WTC11 (cell line): ENCODE results near the gene CXCL8. TPM values are rescaled to one million over a fixed set of nuclear protein-coding genes. Genes with fewer than 3 reads are reported as not detected.

Experiments used
- ATAC-seq: fragments of 200-7000 bp; cut with Tn5 transposase; 2 replicates; pipeline ENCODE4 v1.10.0; 2021; ENCODE audit warnings: mild to moderate bottlenecking, moderate library complexity
- CTCF ChIA-PET: fragments of 300-600 bp; sonication (Branson Sonifier 250); formaldehyde crosslinking; loops from one replicate; lab custom pipeline; 2021; ENCODE audit warnings: antibody characterized with exemption; lab: Charles Lee
- POLR2A ChIA-PET: fragments of 350-600 bp; sonication (Branson Sonifier 250); formaldehyde crosslinking; loops from one replicate; lab custom pipeline; 2021; ENCODE audit warnings: antibody characterized with exemption; lab: Charles Lee
- DNase-seq: peaks from one replicate; pipeline ENCODE4 v3.0.0; 2021; ENCODE audit warnings: low spot score
- H3K27ac Mint-ChIP-seq: 2 replicates; pipeline ENCODE4 v1.8.0; 2021; ENCODE audit warnings: mixed read lengths
- H3K27me3 Mint-ChIP-seq: 2 replicates; pipeline ENCODE4 v1.8.0; 2021; ENCODE audit warnings: low read depth, mild to moderate bottlenecking, moderate library complexity, mixed read lengths
- H3K36me3 Mint-ChIP-seq: 2 replicates; pipeline ENCODE4 v1.8.0; 2021; ENCODE audit warnings: mixed read lengths
- H3K4me1 Mint-ChIP-seq: 2 replicates; pipeline ENCODE4 v1.8.0; 2022; ENCODE audit warnings: mixed read lengths
- H3K4me3 Mint-ChIP-seq: 2 replicates; pipeline ENCODE4 v1.8.0; 2021; ENCODE audit warnings: mild to moderate bottlenecking, moderate library complexity, mixed read lengths
- H3K9me3 Mint-ChIP-seq: 2 replicates; pipeline ENCODE4 v1.8.0; 2021; ENCODE audit warnings: mixed read lengths
- FOXP1 ChIP-seq: sonication (generic); formaldehyde crosslinking; IDR thresholded peaks from 2 replicates; pipeline ENCODE4 v1.8.0; 2022; ENCODE audit warnings: missing genetic modification reagents, mild to moderate bottlenecking, moderate library complexity, borderline replicate concordance
- GRHL2 ChIP-seq: fragments of 250-450 bp; sonication (Bioruptor Pico); IDR thresholded peaks from 2 replicates; pipeline ENCODE4 v1.8.0; 2022; ENCODE audit warnings: mild to moderate bottlenecking, moderate library complexity; ENCODE audit not compliant: insufficient replicate concordance, severe bottlenecking
- NFYB ChIP-seq: sonication (generic); formaldehyde crosslinking; conservative IDR thresholded peaks from 2 replicates; pipeline ENCODE4 v1.8.0; 2022; ENCODE audit warnings: low read depth, missing genetic modification reagents
- NR2C2 ChIP-seq: sonication (generic); formaldehyde crosslinking; IDR thresholded peaks from 2 replicates; pipeline ENCODE4 v1.8.0; 2022; ENCODE audit warnings: mild to moderate bottlenecking, missing genetic modification reagents
- SMAD3 ChIP-seq: sonication (generic); formaldehyde crosslinking; IDR thresholded peaks from 2 replicates; pipeline ENCODE4 v1.8.0; 2022; ENCODE audit warnings: missing genetic modification reagents, mild to moderate bottlenecking, borderline replicate concordance
- TCF7 ChIP-seq: sonication (generic); formaldehyde crosslinking; IDR thresholded peaks from 2 replicates; pipeline ENCODE4 v1.8.0; 2022; ENCODE audit warnings: mild to moderate bottlenecking, low read depth, missing genetic modification reagents, moderate library complexity
- ZNF138 ChIP-seq: sonication (generic); formaldehyde crosslinking; conservative IDR thresholded peaks from 2 replicates; pipeline ENCODE4 v1.8.1; 2022; ENCODE audit warnings: mild to moderate bottlenecking, moderate library complexity, missing genetic modification reagents
- ZNF671 ChIP-seq: fragments of 250-450 bp; sonication (Bioruptor Pico); IDR thresholded peaks from 2 replicates; pipeline ENCODE4 v1.8.0; 2021; ENCODE audit warnings: mild to moderate bottlenecking
- total RNA-seq: library from RNA; stranded (reverse); gene quantifications from 3 replicates; pipeline ENCODE4 v1.2.3, GENCODE V29; 2021
- TF ChIP-seq, protein P1 (sequence below): sonication (generic); formaldehyde crosslinking; IDR thresholded peaks from 2 replicates; pipeline ENCODE4 v1.8.1; 2022; ENCODE audit warnings: missing genetic modification reagents, borderline replicate concordance
- TF ChIP-seq, protein P2 (sequence below): fragments of 250-450 bp; sonication (Bioruptor Pico); IDR thresholded peaks from 2 replicates; pipeline ENCODE4 v2.1.2; 2022; ENCODE audit warnings: mild to moderate bottlenecking, moderate library complexity
- TF ChIP-seq, protein P3 (sequence below): fragments of 250-450 bp; sonication (Bioruptor Pico); conservative IDR thresholded peaks from 2 replicates; pipeline ENCODE4 v1.9.0; 2021; ENCODE audit warnings: mild to moderate bottlenecking
- TF ChIP-seq, protein P4 (sequence below): fragments of 250-450 bp; sonication (Bioruptor Pico); IDR thresholded peaks from 2 replicates; pipeline ENCODE4 v1.9.0; 2021; ENCODE audit warnings: mild to moderate bottlenecking
- TF ChIP-seq, protein P5 (sequence below): sonication (generic); formaldehyde crosslinking; IDR thresholded peaks from 2 replicates; pipeline ENCODE4 v1.8.0; 2022; ENCODE audit warnings: mild to moderate bottlenecking, missing genetic modification reagents
- TF ChIP-seq, protein P6 (sequence below): sonication (generic); formaldehyde crosslinking; IDR thresholded peaks from 2 replicates; pipeline ENCODE4 v1.8.1; 2023; ENCODE audit warnings: mild to moderate bottlenecking, missing genetic modification reagents
- TF ChIP-seq, protein P7 (sequence below): sonication (generic); formaldehyde crosslinking; IDR thresholded peaks from 2 replicates; pipeline ENCODE4 v1.8.0; 2023; ENCODE audit warnings: mild to moderate bottlenecking, missing genetic modification reagents
- TF ChIP-seq, protein P8 (sequence below): sonication (generic); formaldehyde crosslinking; IDR thresholded peaks from 2 replicates; pipeline ENCODE4 v1.8.1; 2023; ENCODE audit warnings: mild to moderate bottlenecking, missing genetic modification reagents

The CXCL8 gene
- total RNA-seq, 1 experiment from 2014 or later, result not detected

DNA sequence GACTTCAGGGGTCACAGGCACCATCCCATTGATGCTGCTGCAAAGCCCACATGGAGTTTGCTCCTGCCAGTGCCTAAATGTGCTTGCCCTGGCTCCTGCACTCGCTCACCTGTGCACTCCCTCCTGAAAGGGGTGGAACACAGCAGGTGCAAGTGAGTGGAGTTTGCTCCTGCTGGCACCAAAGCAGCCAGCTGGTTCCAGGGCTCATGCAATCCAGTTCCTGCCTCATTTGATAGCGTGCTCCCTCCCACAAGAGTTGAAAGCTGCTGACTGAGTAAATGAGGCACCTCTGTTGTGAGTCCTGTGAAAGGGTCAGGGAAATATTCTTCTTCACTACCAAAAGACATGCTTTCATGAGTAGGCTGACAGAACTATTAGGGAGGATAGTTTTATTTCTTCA lies 30.5 kb downstream of the CXCL8 start:
- no peak overlapping the region for H3K27ac Mint-ChIP-seq
- CTCF ChIA-PET, result interaction anchor here (1.4 to 1.7 kb wide), 2 partner anchors 197 to 364 kb away, joined by 4 to 5 read pairs; no protein-coding TSS in a partner anchor

More for the DNA sequence above, 30.5 kb downstream of the CXCL8 start:
- ATAC-seq (no peak), DNase-seq (no peak)
- Mint-ChIP-seq H3K9me3 (peaks cover 6% of the 10 kb centered on the region; the same call in 1 of the 2 replicates), H3K4me3 (no peak overlapping the region), H3K4me1 (0 out of 2 replicates have a peak, but pooled peaks cover 3% of the 10 kb centered on the region), H3K27me3 (no peaks in the 10 kb centered on the region; the same call in 1 of the 2 replicates), H3K36me3 (no peaks in the 10 kb centered on the region)
- TF ChIP-seq GRHL2 (CRISPR knock-in tag) (no peak), NFYB (CRISPR knock-in tag) (no peak), ZNF138 (CRISPR knock-in tag) (no peak), FOXP1 (no peak), TCF7 (CRISPR knock-in tag) (no peak), SMAD3 (CRISPR knock-in tag) (no peak), ZNF671 (CRISPR knock-in tag) (no peak), NR2C2 (CRISPR knock-in tag) (no peak)
- TF ChIP-seq, protein P1, sequence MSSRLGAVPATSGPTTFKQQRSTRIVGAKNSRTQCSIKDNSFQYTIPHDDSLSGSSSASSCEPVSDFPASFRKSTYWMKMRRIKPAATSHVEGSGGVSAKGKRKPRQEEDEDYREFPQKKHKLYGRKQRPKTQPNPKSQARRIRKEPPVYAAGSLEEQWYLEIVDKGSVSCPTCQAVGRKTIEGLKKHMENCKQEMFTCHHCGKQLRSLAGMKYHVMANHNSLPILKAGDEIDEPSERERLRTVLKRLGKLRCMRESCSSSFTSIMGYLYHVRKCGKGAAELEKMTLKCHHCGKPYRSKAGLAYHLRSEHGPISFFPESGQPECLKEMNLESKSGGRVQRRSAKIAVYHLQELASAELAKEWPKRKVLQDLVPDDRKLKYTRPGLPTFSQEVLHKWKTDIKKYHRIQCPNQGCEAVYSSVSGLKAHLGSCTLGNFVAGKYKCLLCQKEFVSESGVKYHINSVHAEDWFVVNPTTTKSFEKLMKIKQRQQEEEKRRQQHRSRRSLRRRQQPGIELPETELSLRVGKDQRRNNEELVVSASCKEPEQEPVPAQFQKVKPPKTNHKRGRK (CRISPR knock-in tag), result no peak
- TF ChIP-seq, protein P2, sequence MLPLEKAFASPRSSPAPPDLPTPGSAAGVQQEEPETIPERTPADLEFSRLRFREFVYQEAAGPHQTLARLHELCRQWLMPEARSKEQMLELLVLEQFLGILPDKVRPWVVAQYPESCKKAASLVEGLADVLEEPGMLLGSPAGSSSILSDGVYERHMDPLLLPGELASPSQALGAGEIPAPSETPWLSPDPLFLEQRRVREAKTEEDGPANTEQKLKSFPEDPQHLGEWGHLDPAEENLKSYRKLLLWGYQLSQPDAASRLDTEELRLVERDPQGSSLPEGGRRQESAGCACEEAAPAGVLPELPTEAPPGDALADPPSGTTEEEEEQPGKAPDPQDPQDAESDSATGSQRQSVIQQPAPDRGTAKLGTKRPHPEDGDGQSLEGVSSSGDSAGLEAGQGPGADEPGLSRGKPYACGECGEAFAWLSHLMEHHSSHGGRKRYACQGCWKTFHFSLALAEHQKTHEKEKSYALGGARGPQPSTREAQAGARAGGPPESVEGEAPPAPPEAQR (CRISPR knock-in tag), result no peak
- TF ChIP-seq, protein P3, sequence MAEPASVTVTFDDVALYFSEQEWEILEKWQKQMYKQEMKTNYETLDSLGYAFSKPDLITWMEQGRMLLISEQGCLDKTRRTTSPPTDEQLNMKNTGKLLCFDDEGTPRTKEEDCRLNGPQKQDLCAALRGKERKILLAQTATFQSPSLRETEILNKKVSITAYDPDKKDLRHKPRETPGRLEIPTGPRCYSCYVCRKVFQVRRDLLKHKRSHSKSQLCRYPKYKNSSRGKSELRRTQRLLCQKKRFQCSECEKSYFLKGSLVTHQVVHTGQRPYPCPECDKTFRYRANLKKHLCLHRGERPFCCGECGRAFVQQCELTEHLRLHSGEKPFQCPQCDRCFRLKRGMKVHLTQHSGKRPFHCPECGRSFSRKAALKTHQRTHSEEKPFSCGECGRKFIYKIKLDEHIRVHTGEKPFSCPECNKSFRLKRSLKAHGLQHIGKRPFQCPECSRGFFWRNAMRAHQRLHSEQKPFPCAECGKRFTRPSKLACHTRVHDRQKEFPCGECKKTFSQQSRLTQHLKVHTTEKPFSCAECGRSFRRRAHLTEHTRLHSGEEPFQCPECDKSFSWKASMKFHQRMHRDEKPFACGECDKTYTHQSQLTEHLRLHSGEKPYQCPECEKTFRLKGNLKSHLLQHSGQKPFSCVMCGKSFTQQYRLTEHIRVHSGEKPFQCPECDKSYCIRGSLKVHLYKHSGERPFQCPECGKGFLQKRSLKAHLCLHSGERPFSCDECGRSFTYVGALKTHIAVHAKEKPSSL (CRISPR knock-in tag), result no peak
- TF ChIP-seq, protein P4, sequence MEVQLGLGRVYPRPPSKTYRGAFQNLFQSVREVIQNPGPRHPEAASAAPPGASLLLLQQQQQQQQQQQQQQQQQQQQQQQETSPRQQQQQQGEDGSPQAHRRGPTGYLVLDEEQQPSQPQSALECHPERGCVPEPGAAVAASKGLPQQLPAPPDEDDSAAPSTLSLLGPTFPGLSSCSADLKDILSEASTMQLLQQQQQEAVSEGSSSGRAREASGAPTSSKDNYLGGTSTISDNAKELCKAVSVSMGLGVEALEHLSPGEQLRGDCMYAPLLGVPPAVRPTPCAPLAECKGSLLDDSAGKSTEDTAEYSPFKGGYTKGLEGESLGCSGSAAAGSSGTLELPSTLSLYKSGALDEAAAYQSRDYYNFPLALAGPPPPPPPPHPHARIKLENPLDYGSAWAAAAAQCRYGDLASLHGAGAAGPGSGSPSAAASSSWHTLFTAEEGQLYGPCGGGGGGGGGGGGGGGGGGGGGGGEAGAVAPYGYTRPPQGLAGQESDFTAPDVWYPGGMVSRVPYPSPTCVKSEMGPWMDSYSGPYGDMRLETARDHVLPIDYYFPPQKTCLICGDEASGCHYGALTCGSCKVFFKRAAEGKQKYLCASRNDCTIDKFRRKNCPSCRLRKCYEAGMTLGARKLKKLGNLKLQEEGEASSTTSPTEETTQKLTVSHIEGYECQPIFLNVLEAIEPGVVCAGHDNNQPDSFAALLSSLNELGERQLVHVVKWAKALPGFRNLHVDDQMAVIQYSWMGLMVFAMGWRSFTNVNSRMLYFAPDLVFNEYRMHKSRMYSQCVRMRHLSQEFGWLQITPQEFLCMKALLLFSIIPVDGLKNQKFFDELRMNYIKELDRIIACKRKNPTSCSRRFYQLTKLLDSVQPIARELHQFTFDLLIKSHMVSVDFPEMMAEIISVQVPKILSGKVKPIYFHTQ, result no peak
- TF ChIP-seq, protein P5, sequence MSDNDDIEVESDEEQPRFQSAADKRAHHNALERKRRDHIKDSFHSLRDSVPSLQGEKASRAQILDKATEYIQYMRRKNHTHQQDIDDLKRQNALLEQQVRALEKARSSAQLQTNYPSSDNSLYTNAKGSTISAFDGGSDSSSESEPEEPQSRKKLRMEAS (CRISPR knock-in tag), result no peak
- TF ChIP-seq, protein P6, sequence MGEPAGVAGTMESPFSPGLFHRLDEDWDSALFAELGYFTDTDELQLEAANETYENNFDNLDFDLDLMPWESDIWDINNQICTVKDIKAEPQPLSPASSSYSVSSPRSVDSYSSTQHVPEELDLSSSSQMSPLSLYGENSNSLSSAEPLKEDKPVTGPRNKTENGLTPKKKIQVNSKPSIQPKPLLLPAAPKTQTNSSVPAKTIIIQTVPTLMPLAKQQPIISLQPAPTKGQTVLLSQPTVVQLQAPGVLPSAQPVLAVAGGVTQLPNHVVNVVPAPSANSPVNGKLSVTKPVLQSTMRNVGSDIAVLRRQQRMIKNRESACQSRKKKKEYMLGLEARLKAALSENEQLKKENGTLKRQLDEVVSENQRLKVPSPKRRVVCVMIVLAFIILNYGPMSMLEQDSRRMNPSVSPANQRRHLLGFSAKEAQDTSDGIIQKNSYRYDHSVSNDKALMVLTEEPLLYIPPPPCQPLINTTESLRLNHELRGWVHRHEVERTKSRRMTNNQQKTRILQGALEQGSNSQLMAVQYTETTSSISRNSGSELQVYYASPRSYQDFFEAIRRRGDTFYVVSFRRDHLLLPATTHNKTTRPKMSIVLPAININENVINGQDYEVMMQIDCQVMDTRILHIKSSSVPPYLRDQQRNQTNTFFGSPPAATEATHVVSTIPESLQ (CRISPR knock-in tag), result no peak
- TF ChIP-seq, protein P7, sequence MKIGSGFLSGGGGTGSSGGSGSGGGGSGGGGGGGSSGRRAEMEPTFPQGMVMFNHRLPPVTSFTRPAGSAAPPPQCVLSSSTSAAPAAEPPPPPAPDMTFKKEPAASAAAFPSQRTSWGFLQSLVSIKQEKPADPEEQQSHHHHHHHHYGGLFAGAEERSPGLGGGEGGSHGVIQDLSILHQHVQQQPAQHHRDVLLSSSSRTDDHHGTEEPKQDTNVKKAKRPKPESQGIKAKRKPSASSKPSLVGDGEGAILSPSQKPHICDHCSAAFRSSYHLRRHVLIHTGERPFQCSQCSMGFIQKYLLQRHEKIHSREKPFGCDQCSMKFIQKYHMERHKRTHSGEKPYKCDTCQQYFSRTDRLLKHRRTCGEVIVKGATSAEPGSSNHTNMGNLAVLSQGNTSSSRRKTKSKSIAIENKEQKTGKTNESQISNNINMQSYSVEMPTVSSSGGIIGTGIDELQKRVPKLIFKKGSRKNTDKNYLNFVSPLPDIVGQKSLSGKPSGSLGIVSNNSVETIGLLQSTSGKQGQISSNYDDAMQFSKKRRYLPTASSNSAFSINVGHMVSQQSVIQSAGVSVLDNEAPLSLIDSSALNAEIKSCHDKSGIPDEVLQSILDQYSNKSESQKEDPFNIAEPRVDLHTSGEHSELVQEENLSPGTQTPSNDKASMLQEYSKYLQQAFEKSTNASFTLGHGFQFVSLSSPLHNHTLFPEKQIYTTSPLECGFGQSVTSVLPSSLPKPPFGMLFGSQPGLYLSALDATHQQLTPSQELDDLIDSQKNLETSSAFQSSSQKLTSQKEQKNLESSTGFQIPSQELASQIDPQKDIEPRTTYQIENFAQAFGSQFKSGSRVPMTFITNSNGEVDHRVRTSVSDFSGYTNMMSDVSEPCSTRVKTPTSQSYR, result no peak
- TF ChIP-seq, protein P8, sequence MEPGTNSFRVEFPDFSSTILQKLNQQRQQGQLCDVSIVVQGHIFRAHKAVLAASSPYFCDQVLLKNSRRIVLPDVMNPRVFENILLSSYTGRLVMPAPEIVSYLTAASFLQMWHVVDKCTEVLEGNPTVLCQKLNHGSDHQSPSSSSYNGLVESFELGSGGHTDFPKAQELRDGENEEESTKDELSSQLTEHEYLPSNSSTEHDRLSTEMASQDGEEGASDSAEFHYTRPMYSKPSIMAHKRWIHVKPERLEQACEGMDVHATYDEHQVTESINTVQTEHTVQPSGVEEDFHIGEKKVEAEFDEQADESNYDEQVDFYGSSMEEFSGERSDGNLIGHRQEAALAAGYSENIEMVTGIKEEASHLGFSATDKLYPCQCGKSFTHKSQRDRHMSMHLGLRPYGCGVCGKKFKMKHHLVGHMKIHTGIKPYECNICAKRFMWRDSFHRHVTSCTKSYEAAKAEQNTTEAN (CRISPR knock-in tag), result no peak
- POLR2A ChIA-PET, result no interaction called here
